HepG2 (cell line): ENCODE data around the gene CHCT1. TPM values are rescaled to one million over a fixed set of nuclear protein-coding genes. Genes with fewer than 3 reads are reported as not detected.

Experiments used
- ATF5 ChIP-seq: sonication (generic); formaldehyde crosslinking; IDR thresholded peaks from 2 replicates; pipeline ENCODE4 v1.4.0; 2020; ENCODE audit warnings: mild to moderate bottlenecking, low read depth, missing genetic modification reagents
- CHCHD3 ChIP-seq: sonication (generic); formaldehyde crosslinking; IDR thresholded peaks from 2 replicates; pipeline ENCODE4 v1.8.0; 2022; ENCODE audit warnings: mild to moderate bottlenecking, missing genetic modification reagents, moderate library complexity
- DR1 ChIP-seq: sonication (generic); formaldehyde crosslinking; IDR thresholded peaks from 2 replicates; pipeline ENCODE4 v1.8.0; 2021; ENCODE audit warnings: mild to moderate bottlenecking, missing genetic modification reagents, inconsistent platforms
- GPN1 ChIP-seq: sonication (generic); formaldehyde crosslinking; IDR thresholded peaks from 2 replicates; pipeline ENCODE4 v1.5.1; 2020; ENCODE audit warnings: missing genetic modification reagents, borderline replicate concordance
- LRRFIP1 ChIP-seq: sonication (generic); formaldehyde crosslinking; conservative IDR thresholded peaks from 2 replicates; pipeline ENCODE4 v1.4.0; 2020; ENCODE audit warnings: missing genetic modification reagents
- NFYB ChIP-seq: sonication (generic); formaldehyde crosslinking; IDR thresholded peaks from 2 replicates; pipeline ENCODE4 v1.4.0; 2020; ENCODE audit warnings: missing genetic modification reagents
- NRL ChIP-seq: sonication (generic); formaldehyde crosslinking; IDR thresholded peaks from 2 replicates; pipeline ENCODE4 v1.5.0; 2020; ENCODE audit warnings: missing genetic modification reagents, mild to moderate bottlenecking, moderate library complexity, borderline replicate concordance
- PRDM10 ChIP-seq: sonication (generic); formaldehyde crosslinking; IDR thresholded peaks from 2 replicates; pipeline ENCODE4 v1.4.0; 2020; ENCODE audit warnings: low read depth, missing genetic modification reagents
- RAD21 ChIP-seq: fragments of 450-650 bp; formaldehyde crosslinking; IDR thresholded peaks from 2 replicates; pipeline ENCODE4 v1.5.0; 2020; ENCODE audit warnings: mild to moderate bottlenecking
- RXRA ChIP-seq: sonication (generic); formaldehyde crosslinking; IDR thresholded peaks from 2 replicates; pipeline ENCODE4 v1.5.1; 2020; ENCODE audit warnings: missing genetic modification reagents
- TBP ChIP-seq: sonication (generic); formaldehyde crosslinking; IDR thresholded peaks from 2 replicates; pipeline ENCODE4 v1.5.0; 2020; ENCODE audit warnings: missing genetic modification reagents
- XRCC5 ChIP-seq: fragments of 200-400 bp; formaldehyde crosslinking; optimal IDR thresholded peaks from 2 replicates; pipeline ENCODE3; 2017; ENCODE audit warnings: mild to moderate bottlenecking, low read length
- ZBTB33 ChIP-seq: sonication (generic); formaldehyde crosslinking; IDR thresholded peaks from 2 replicates; pipeline ENCODE4 v1.4.0; 2020; ENCODE audit warnings: missing genetic modification reagents
- ZFP62 ChIP-seq: sonication (generic); formaldehyde crosslinking; IDR thresholded peaks from 2 replicates; pipeline ENCODE4 v1.4.0; 2020; ENCODE audit warnings: missing genetic modification reagents
- ZNF350 ChIP-seq: sonication (generic); formaldehyde crosslinking; IDR thresholded peaks from 2 replicates; pipeline ENCODE4 v1.4.0; 2020; ENCODE audit warnings: mild to moderate bottlenecking, low read depth, missing genetic modification reagents, borderline replicate concordance
- ZNF720 ChIP-seq: sonication (generic); formaldehyde crosslinking; IDR thresholded peaks from 2 replicates; pipeline ENCODE4 v1.4.0; 2020; ENCODE audit warnings: missing genetic modification reagents
- polyA plus RNA-seq, 8 experiments: library from polyadenylated mRNA; depleted of rRNA in 3 of 8; stranded (reverse) in 7 of 8; unstranded in 1 of 8; fragments of >200 nt; fragmentation: Illumina TruSeq in 4 of 8; extraction: Trizol in 4 of 8; gene quantifications; 2 replicates each; pipeline versions ENCODE4 v1.2.1 to v1.2.3, GENCODE V29; 2011 to 2016; ENCODE audit warnings: low read depth in 4 of 8, missing spikeins in 1 of 8, mixed read lengths in 1 of 8; ENCODE audit not compliant: insufficient read depth in 1 of 8
- total RNA-seq, 5 experiments: library from RNA; depleted of rRNA; stranded (reverse); fragments of >200 nt; fragmentation: Illumina TruSeq; extraction: Trizol; gene quantifications; 2 replicates each; pipeline ENCODE4 v1.2.3, GENCODE V29; 2016; ENCODE audit warnings: low read depth in 1 of 5

CHCT1 gene
- total and polyA plus RNA-seq, 2 of the 13 experiments (the other 11 are each of a cell fraction or from before 2014, with no cell fraction given) = not detected

- TF ChIP-seq PRDM10 = no peak
- no peak for TF ChIP-seq LRRFIP1 (CRISPR knock-in tag)
- TF ChIP-seq NRL (CRISPR knock-in tag) = 0 out of 2 replicates have a peak, but pooled peaks have one; percentile 58
- no peak for TF ChIP-seq ZNF720 (CRISPR knock-in tag)
- no peak for TF ChIP-seq DR1 (CRISPR knock-in tag)
- peak; percentile 98 for TF ChIP-seq ZBTB33 (CRISPR knock-in tag)
- no peak for TF ChIP-seq GPN1
- no peak for TF ChIP-seq ATF5 (CRISPR knock-in tag)
- TF ChIP-seq NFYB (CRISPR knock-in tag) = no peak
- TF ChIP-seq RXRA (CRISPR knock-in tag) = no peak; the same call in none of the 2 replicates
- no peak for TF ChIP-seq ZFP62
- TF ChIP-seq RAD21 = peak; percentile 84
- TF ChIP-seq TBP (CRISPR knock-in tag) = no peak
- no peak for TF ChIP-seq CHCHD3 (CRISPR knock-in tag)
- TF ChIP-seq XRCC5 = peak; percentile 89
- no peak for TF ChIP-seq ZNF350
Observed at GRCh38 chr17:60421273-60422161, 772 bp upstream of the CHCT1 start (continued).
